Effector CD8-positive, alpha-beta T cell (primary cell): ENCODE measurements around the gene STK16.
"Not testable (repeated sequence)": the region's sequence is repeated elsewhere in the genome, so short reads cannot be mapped to it uniquely, and the experiment has no call there.

Experiments used
- DNase-seq: peaks from one replicate; lab custom pipeline; 2025; lab: John Stamatoyannopoulos, UW

Gene STK16

DNA sequence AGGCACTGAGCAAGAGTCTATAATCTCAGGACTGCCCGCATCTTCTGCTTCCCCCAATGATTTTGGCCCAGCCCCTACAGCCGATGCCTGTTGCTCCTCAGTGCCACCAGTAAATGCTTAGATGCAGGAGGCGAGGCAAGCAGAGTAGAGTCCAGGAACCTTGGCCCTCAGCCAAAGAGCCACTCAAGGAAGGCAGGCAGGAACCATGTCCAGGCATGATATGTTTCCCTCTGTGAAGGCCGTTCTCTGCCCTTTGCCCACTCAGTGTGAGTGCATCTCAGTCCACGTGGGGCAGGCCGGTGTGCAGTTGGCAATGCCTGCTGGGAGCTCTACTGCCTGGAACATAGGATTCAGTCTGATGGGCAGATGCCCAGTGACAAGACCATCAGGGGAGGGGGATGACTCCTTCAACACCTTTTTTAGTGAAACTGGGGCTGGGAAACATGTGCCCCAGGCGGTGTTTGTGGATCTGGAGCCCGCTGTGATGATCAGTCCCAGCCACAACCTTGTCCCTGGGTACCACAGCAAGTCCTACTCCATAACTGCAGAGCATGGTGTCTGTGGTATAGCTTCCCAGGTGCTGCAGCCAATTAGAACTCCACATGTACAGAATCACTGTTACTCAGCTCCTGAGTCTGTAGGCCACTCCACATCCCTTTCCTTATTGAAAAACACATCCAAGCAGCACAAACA is 24.2 kb downstream of the STK16 start:
- DNase-seq = no peak

DNA sequence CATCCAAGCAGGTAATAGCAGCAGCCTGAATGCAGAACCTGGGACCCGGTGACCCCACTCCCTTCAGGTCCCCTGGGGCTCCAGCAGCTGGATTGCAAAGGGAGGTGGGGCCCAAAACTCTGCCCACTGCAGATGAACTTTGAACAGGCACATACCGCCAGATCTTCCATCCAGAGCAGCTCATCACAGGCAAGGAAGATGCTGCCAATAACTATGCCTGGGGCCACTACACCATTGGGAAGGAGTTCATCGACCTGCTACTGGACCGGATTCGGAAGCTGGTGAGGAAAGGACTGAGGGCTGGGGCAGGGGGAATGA is 24.7 kb downstream of the STK16 start:
- DNase-seq = no peak

DNA sequence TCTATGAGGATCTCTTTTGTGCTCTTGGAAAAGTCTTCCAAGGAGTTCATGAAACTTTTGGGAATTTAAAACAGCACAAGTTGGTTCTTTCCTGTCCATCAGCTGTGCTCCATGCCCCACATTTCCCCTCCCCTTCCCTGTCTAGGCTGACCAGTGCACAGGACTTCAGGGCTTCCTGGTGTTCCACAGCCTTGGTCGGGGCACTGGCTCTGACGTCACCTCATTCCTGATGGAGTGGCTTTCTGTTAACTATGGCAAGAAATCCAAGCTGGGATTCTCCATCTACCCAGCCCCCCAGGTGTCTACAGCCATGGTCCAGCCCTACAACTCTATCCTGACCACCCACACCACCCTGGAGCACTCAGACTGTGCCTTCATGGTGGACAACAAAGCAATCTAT is 25.7 kb downstream of the STK16 start:
- DNase-seq = no peak

DNA sequence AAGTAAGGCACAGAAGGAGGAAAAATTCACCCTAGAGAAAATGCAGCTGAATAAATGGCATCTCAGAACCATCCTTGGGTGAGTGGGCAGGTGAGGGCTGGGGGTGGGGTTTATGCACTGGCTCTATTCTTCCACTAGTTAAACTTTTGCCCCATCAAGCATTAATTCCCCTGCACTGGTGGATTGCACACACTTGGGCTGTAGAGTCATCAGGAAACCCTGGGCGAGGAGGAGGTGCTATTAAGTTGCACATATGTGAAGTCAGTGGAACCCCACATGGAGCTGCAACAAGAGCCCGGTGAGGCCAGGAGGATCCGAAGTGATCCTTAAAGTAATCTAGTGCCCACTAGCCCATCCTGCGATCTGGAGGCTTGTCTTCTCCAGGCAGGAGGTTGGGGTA is 27.1 kb downstream of the STK16 start:
- DNase-seq = no peak

DNA sequence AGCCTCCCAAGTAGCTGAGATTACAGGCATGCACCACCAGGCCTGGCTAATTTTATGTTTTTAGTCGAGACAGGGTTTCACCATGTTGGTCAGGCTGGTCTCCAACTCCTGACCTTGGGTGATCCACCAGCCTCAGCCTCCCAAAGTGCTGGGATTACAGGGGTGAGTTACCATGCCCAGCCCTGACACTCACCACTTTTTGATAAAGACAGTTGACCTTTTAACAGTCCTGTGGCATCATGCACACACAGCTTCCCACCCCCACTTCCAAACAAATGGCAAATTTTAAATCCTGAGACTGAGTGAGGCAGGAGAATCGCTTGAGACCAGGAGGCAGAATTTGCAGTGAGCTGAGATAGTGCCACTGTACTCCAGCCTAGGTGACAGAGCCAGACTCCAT is 27.7 kb downstream of the STK16 start:
- no peak for DNase-seq

DNA sequence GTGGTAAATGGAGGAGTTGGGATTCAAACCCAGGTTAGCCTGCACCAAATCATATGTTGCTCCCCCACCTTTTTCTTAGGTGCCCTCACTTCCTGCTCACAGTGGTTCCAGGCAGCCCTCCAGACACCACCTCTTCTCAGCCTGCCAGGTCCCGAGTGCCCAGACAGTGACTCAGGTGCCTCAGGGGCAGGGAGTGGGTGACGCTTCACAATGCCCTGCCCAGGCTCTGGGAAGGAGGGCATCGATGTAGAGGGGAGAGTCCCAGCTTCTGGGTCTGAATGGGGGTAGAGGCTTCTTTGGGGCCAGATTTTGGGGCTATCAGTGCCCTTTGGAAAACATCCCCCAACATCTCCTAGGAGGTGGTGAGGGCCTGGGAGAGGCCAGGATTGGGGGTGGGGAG is 28.7 kb downstream of the STK16 start:
- no peak for DNase-seq

DNA sequence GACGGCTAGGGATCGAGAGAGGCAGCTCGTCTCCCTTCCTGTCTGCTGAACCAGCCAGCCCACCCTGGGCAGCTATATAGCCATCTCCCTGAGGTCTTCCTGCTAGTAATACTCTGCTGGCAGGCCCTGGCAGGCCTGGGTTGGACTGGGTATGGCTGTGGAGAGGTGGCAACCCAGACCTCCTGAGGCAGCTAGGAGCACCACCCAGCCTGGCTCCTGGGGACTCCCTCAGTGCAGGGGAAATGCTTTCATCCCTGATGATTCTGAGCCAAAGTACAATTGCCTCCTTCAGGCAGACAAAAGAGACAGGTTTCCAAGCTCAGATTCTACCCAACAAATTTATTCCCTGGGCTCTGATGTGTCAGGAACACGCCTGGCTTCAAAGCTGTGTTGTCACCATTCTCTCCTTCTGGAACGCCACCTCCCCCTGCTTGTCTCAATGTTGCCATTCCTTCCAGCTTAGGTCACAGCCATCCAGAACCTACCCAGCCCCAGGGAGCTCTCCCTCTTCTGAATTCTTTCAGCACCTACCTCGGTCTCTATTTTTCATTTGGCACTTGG is 29.2 kb downstream of the STK16 start:
- no peak for DNase-seq

DNA sequence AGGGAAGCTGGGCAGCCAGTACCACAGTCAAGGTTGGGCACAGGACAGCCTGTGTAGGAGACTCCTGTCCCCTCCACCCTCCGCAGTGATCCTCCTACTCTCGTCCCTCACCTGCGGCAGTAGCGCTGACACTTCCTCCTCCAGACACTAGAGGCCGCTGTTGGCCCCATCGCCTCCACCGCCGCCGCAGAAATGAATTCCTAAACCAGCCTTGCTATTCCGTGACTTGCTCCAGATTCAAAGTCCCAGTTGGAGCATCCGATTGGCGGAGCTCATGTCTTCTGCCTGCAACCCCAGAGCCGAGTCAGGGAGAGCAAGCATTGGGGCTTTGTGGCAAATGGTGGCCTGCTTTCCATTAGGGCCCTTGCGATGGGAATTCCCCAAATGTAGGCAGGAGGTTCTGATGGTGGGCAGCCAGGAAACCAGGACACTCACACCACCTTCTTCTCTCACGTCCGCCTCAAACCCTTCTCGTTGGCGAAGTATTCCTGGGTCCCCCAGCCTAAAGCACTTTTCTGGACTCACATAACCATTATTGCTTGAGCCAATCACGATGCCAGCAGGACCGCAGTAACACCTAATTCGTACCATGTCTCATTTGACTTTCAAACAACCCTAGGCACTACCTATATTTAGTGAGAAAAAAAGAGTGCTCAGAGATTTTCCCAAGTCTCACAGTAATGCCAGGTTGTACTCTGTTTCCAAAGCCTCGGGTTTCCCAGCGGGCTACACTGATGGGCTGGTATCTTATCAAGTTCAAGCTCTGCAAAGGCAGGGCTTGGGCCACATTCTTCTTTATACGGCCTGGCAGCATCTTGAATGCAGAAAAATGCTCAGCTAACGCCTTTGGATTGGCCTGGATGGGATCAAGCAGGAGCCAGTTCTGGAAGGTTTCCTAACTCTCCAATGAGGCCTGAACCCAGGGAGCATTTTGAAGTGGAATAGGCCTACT is 32.7 kb downstream of the STK16 start:
- DNase-seq = peak; percentile 64

DNA sequence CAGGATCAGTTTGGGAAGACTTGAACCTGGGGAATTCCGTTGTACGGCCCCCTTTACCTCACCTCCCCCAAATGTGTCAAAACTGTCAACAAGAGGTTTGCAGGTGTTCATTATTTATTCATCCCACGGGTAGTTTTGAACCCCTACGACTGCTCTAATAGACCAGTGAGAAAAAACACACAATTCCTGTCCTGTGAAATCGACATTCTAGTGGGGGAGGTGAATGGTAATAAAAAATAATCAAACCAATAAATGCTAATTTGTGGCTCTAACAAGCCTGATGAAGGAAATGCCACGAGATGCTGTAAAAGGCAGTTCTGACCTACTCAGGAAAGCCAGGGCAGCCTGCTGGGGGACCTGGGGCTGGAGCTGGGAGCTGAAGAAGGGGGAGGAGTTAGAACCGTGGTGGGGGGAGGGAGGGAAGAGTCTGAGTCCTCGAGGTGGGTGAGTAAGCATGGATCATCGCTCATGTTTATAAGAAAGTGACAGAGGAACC is 33.4 kb downstream of the STK16 start:
- no peak for DNase-seq

DNA sequence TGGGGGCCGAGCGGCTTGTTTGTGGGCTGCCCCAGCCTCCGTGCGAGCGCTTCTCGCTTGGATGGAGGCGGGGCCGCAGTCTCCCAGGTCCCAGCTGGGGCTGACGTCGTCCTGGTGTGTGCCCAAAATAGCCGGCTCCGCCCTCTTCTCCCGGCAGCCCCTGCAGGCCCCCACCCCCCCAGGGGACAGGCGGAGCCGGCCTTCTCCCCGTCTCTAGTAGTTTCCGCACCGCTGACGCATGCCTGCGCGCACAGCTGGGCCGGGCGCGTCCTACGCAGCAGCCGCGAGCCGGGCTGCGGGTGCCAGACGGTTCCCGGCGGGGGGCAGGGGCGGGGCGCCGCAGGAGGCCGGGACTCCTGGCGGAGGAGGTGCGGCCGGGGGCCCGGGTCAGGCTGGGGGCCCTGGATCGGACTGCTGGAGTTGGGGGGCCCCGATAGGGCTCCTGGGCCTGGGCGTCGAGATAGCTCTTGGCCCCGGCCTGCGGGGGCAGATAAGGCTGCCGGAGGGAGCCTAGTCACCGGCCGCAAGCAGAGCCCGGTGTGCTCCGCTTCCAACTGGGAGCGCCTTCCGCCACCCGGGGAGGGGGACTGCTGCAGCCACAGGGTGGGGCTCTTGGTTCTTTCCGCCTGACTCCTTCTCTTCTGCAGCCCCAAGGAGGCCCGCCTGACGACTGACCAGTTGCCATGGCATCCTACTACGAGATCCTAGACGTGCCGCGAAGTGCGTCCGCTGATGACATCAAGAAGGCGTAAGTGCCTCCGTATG is 34.1 kb downstream of the STK16 start, which contains the start of gene DNAJB2:
DNAJB2 (plus strand) TSS at position 216 of the 765 bp plus-strand sequence; CDS start at position 684, 468 bp downstream.
- DNase-seq = peak; percentile 96

DNA sequence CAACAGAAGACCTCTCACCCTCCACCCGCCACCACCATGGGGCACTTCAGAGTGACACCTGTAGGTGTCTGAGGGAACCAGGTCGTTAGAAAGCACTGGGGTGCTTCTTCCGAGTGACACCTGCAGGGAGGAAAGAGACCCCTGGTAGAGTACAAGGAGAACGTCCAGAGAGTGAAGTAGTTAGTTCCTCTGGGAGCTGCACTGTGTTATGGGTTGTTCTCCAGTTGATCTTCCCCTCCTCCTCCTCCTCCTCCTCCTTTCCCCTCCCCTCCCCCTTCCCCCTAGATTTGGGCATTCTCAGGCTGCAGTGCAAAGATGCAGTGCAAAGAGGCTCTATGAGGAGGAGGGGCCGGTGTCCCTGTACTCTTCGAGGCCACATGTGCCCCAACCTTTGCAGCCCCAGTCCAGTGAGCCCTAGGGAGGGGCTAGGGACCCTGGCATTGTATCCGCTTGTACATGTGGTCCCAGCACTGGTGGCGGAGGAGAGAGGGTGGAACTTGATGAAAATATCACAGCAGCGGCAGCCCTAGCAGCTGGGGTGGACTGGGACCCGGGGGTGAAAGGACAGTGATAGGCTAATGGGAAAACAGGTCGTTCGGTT is 34.7 kb downstream of the STK16 start:
- no peak for DNase-seq

DNA sequence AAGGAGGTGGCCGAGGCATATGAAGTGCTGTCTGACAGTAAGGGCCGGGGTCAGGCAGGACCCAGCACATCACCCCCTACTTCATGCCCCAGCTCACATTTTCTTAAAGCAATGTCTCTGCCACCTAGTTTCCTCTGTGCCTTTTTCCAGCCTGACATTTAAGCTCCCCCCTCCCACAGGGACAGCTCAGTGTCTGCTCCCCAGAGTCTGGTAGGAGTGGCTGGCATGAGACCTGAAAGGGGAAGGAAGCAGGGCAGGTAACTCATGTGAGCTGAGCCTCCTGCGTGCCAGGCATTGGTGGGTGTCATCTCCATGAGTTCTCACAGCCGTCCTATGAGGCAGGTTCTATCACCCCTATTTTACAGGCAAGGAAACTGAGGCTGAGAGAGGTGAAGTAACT is 35.4 kb downstream of the STK16 start:
- no peak for DNase-seq

DNA sequence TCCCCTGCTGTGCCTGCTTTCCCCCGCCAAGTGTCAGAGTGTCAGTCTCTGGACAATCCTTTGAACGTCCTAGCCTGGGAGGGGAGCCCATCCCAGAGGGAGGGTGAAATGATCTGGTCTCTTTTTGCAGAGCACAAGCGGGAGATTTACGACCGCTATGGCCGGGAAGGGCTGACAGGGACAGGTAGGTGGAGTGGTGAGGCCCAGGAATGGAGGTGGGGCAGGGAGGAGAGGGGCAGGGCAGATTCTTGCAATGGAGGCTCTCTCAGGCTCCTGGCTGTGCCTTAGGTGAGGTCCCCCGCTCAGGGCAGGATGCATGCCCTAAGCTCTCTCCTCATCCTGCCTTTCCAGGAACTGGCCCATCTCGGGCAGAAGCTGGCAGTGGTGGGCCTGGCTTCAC is 36.3 kb downstream of the STK16 start:
- DNase-seq = no peak

DNA sequence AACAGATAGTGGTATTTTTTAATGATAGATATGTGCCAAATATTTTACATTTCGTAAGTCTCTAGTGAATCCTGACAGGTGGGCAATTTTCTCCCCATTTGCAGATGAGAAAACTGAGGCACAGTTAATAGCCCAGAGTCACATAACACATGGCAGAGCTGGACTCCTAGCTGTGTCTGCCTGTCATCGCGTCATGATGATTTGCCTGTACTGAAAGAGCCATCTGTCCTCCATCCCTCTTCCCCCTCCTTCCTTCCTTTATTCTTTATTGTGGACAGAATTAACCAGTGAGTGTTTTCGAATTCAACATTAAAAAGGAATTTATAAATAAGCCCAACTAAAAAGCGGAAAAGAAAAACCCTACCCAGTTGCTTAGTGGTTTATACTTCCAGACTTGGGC is 37.1 kb downstream of the STK16 start:
- DNase-seq = no peak

DNA sequence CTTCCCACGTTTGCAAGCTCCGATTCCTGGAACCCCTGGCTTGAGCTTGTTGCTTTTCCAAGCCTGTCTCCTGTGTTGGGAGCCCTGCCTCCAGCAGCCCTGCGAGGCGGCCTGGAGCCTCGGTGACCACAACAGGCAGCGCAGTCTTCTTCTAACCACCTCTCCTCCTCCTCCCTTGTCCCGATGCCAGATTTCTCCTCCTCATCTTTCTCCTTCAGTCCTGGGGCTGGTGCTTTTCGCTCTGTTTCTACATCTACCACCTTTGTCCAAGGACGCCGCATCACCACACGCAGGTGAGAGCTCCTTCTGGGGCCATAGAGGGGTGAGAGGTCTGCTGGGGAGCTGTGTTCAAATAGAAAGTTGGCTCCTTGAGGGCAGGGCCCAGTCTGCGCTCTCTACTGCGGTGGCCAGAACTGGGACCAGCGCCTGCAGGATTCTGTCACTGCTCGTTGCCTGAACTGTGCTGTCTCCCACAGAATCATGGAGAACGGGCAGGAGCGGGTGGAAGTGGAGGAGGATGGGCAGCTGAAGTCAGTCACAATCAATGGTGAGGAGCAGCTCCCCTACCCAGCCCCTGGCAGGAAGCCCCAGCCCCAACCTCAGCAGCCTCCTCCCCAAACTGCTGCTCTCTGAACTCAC is 37.8 kb downstream of the STK16 start:
- no peak for DNase-seq

DNA sequence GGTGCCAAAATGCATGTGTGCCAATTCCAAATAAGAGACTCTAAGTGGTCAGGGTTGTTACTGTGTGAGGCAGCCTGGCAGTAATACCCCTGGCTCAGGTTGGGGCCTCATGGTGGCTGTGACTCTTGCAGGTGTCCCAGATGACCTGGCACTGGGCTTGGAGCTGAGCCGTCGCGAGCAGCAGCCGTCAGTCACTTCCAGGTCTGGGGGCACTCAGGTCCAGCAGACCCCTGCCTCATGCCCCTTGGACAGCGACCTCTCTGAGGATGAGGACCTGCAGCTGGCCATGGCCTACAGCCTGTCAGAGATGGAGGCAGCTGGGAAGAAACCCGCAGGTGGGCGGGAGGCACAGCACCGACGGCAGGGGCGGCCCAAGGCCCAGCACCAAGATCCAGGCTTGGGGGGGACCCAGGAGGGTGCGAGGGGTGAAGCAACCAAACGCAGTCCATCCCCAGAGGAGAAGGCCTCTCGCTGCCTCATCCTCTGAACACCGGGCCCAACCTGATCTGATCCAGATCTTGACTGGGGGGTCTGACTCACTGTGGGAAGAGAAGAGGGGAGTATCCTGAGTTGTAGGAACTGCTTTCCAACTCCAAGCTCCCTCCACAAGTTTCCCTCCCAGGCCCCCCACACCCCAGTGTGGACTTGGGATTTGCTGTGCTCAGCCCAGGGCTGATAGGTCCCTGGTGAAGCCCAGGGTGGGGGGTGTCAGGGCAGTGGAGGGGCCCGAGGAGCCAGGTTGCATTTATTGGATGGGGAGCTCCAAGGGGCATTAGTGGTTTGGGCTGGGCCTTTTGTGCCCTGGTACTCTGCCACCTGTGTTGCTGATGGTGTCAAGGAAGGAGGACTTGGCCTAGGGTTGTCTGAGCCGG is 39.5 kb downstream of the STK16 start:
- DNase-seq = no peak

DNA sequence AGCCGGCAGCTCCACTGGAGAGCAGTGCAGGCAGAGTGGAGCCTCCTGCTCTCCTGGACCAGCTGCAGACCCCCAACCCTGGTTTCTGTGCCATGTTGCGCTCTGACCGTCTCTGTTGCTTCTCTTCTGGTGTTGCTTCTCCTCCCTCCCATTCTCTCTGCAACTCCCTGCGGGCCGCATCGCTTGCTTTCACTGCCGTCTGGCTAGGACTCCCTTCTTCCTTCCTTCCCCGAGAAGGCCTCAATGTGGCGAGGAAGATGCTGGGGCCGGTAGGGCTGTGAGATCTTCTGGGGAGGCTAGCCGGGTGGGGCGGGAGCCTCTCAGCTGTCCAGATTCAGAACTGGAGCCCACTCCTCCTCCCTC is 40.1 kb downstream of the STK16 start:
- no peak for DNase-seq

DNA sequence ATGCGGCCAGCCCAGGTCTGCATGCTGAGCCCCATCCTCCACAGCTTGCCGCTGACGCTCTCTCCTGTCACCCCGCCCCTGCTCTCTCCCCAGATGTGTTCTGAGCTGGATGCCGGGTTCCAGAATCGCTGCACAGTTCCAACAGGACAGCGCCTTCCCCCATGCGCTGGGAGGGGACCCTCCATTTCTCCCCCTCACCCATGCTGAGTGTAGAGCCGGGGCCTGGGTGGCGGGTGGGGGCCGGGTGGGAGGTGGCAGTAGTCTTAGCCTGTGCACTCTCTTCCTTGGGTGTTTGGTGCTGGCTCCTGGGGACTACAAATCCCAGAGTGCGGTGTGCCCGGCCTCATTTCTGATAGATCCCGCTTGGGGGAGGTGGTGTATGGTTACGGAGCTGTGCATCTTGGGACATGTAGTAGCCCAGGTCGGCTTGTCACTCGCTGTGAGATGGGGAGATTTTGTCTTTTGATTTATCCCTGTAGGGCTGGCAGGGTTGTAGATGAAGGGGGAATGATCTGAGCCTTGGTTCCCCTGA is 40.7 kb downstream of the STK16 start:
- DNase-seq = no peak

DNA sequence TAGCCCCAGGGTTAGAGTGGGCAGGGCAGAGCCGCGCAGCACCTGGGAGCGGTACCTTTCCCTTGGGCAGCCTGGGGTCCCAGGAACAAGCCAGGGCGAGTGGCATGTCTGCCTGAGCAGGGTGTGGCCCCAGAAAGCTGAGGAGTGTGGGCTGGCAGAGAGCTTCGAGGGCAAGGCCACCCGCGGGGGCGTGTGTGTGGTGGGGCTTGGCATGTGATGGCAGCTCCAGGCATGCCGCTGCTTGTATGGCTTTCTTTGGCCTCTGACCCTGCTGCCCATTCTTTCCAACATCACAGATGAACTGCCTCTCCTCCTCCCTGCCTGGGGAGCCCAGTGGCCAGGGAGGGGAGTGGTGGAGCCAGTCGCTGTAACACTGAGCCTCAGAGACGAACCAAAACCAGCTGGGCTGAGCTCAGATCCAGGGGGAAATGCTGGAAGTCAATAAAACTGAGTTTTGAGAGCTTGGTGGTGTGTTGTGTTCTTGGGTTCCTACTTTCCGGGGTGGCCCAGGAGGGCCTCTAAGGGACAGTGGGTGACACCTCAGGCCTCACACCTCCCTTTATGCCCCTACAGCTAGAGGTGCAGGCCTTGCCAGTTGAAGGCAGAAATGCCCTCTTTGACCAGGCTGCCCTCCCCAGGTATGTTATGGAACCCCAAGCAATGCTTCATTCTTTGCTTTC is 41.3 kb downstream of the STK16 start:
- DNase-seq = no peak

DNA sequence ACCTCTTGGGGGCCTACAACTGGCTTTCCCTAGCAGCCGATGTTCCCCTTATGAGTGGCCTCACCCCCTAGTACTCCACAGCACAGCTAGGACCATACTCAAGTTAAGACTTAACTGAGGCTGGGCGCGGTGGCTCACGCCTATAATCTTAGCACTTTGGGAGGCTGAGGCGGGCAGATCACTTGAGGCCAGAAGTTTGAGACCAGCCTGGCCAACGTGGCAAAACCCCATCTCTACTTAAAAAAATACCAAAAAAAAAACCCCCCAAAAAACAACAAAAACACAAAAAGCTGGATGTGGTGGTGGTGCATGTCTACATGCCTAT is 41.8 kb downstream of the STK16 start:
- DNase-seq = not testable (repeated sequence)
